ENCODE measurements around the gene KMT2E.

The KMT2E gene

GRCh38 chr7:105133358-105133757, 119.4 kb downstream of the KMT2E start:
- H3K4me3 ChIP-seq (ENCODE audit: low read depth, low read length), result no peak overlapping the region
- no peak for TF ChIP-seq CTCF (IDR thresholded peaks at IDR 0.05; ENCODE audit: insufficient read depth, low read depth, low read length, missing control alignments)

GRCh38 chr7:105133986-105134655, 120.1 kb downstream of the KMT2E start:
- no peak overlapping the region for H3K4me3 ChIP-seq (ENCODE audit: low read depth, low read length)
- no peak for TF ChIP-seq CTCF (IDR thresholded peaks at IDR 0.05; ENCODE audit: insufficient read depth, low read depth, low read length, missing control alignments)
- DNase-seq (ENCODE audit: low read depth), result no peak

More at GRCh38 chr7:105133358-105133757, 119.4 kb downstream of the KMT2E start:
- DNase-seq (ENCODE audit: low read depth), result no peak

- H3K4me3 ChIP-seq (ENCODE audit: low read depth, low read length), result no peak overlapping the region
- DNase-seq (ENCODE audit: low read depth), result no peak
- TF ChIP-seq CTCF (IDR thresholded peaks at IDR 0.05; ENCODE audit: insufficient read depth, low read depth, low read length, missing control alignments), result no peak
These were observed 122.2 kb downstream of the KMT2E start for GRCh38 chr7:105136221-105136620.

GRCh38 chr7:105137898-105138297, 123.9 kb downstream of the KMT2E start:
- no peak overlapping the region for H3K4me3 ChIP-seq (ENCODE audit: low read depth, low read length)
- DNase-seq (ENCODE audit: low read depth), result no peak
- no peak for TF ChIP-seq CTCF (IDR thresholded peaks at IDR 0.05; ENCODE audit: insufficient read depth, low read depth, low read length, missing control alignments)

GRCh38 chr7:105139381-105139780, 125.4 kb downstream of the KMT2E start:
- DNase-seq (ENCODE audit: low read depth), result no peak

GRCh38 chr7:105141068-105141467, 127.1 kb downstream of the KMT2E start:
- peak; percentile 25 for DNase-seq (ENCODE audit: low read depth)
- H3K4me3 ChIP-seq (ENCODE audit: low read depth, low read length), result no peak overlapping the region
- TF ChIP-seq CTCF (IDR thresholded peaks at IDR 0.05; ENCODE audit: insufficient read depth, low read depth, low read length, missing control alignments), result no peak

More at GRCh38 chr7:105139381-105139780, 125.4 kb downstream of the KMT2E start:
- TF ChIP-seq CTCF (IDR thresholded peaks at IDR 0.05; ENCODE audit: insufficient read depth, low read depth, low read length, missing control alignments), result no peak
- no peak overlapping the region for H3K4me3 ChIP-seq (ENCODE audit: low read depth, low read length)

- DNase-seq (ENCODE audit: low read depth), result no peak
- TF ChIP-seq CTCF (IDR thresholded peaks at IDR 0.05; ENCODE audit: insufficient read depth, low read depth, low read length, missing control alignments), result no peak
- H3K4me3 ChIP-seq (ENCODE audit: low read depth, low read length), result no peak overlapping the region
These were observed 135.8 kb downstream of the KMT2E start for GRCh38 chr7:105149827-105150226.
